Mononuclear cell (primary cell): ENCODE data around the gene PPM1L. TPM values are rescaled to one million over a fixed set of nuclear protein-coding genes. Genes with fewer than 3 reads are reported as not detected.

Experiments
- H3K27me3 ChIP-seq: 2 replicates; pipeline ENCODE4 v1.6.0; 2011; ENCODE audit warnings: low read length, control low read depth; ENCODE audit not compliant: insufficient read depth
- H3K4me1 ChIP-seq: 2 replicates; pipeline ENCODE4 v1.5.1; 2011; ENCODE audit warnings: mild to moderate bottlenecking, low read length, control low read depth; ENCODE audit not compliant: insufficient read depth
- H3K4me3 ChIP-seq: 2 replicates; pipeline ENCODE4 v1.5.1; 2011; ENCODE audit warnings: mild to moderate bottlenecking, low read length, moderate library complexity
- H3K9me3 ChIP-seq: 2 replicates; pipeline ENCODE4 v1.5.1; 2011; ENCODE audit warnings: low read depth, mild to moderate bottlenecking, control low read depth, low read length
- total RNA-seq: library from RNA; depleted of rRNA; stranded (reverse); fragments of >200 nt; gene quantifications from one replicate; pipeline ENCODE4 v1.2.3, GENCODE V29; 2012

Gene PPM1L
- total RNA-seq, 1 donor = 14.5 TPM

- Histone ChIP-seq H3K27me3 (peaks cover 9% of the 10 kb centered on the region), H3K4me1 (peaks cover 33% of the 10 kb centered on the region), H3K9me3 (no peaks in the 10 kb centered on the region), H3K4me3 (peak overlapping the region; percentile 52)
Measured at GRCh38 chr3:160753953-160754352, 2.1 kb upstream of the PPM1L start.

GRCh38 chr3:160754371-160754854 is 1.6 kb upstream of the PPM1L start:
- Histone ChIP-seq H3K27me3 (peaks cover 9% of the 10 kb centered on the region), H3K4me3 (peak overlapping the region; percentile 52), H3K9me3 (no peaks in the 10 kb centered on the region), H3K4me1 (peaks cover 33% of the 10 kb centered on the region)

DNA sequence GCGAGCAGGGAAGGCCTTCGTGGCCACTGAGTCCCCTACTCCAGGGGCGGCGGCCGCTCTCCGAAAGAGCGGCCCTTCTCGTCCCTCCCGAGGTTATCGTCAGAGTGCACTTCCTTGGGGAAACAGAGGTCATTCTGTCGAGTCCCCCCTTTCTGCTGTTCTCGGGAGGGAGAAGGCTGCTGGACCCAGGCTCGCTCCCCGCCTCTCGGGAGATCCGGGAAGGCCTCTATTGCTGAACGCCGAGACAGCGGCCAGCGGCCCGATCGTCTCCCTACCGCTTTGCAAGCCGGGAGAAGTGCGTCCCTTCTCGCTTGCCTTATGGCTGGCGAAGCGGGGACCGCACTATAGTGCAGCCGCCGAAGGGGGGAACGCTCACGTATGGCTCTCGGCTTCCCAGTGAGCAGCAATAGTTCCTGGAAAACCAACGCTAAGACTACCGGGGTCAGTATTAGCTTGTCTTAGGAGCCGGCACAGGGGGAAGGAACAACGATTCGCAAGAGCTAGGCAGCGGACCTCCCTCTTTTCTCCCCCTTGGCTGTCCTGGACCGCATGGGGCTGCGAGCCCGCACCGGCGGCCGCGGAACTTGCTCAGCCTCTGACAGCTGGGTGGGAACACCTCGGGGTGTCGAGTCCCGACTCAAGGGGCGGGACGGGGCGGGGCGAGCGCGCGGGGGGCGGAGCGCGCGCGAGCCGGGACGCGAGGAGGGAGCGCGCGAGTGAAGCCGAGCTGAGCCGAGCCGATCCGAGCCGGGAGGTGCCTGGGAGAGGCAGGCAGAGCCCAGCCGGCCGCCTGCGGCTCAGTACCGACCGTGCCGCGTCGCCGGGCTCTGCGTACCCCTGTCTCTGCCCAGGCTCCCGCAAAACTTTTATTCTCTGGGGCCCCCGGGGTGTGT is 930 bp upstream of the PPM1L start:
- H3K4me1 ChIP-seq = peaks cover 33% of the 10 kb centered on the region
- peak overlapping the region; percentile 52 for H3K4me3 ChIP-seq
- peaks cover 9% of the 10 kb centered on the region for H3K27me3 ChIP-seq
- no peaks in the 10 kb centered on the region for H3K9me3 ChIP-seq

DNA sequence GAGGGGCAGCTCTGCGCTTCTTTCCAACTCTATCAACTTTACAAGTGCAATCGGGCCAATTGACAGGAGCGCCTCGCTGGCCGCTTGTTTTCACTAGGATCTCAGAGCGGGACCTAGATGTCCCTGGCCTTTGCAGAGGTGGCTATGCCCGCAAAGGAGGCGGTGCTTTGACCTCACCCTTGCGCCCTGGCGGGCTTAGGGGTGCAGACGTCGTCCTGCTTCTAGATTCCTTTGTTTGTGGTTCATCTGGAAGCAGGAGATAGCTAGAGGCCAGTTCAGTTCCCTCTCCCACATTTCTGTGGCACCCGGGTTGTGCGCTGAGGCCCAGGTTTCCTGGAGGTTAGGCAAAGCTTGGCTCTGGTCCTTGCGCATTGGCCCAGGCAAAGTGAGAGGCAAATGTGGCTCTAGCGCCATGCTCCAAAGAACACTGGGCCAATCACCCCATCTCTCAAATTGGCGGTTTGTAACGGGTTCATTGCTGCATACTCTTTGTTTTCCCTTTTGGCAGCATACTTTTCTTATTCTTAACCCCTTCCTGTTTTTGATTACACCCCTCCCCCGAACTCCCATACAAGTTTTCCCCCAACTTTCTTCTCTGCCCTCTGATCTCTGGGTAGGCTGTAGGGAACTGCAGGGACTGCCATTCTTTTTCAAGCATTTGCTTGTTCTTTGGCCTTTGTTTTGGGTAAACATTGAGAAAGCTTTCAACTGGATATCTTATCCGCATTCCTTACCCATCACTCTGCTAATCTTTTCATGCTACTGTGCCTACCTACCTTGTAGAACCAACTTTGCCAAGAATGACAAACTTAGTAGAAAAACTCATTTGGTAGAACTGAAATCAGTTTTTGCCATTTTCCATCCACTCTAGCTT is 1.4 kb downstream of the PPM1L start:
- H3K4me3 ChIP-seq = peak overlapping the region; percentile 52
- H3K4me1 ChIP-seq = peaks cover 33% of the 10 kb centered on the region
- no peaks in the 10 kb centered on the region for H3K9me3 ChIP-seq
- H3K27me3 ChIP-seq = peaks cover 9% of the 10 kb centered on the region

GRCh38 chr3:160758929-160759577 is 3.0 kb downstream of the PPM1L start:
- H3K9me3 ChIP-seq = no peaks in the 10 kb centered on the region
- H3K4me3 ChIP-seq = no peak overlapping the region
- peaks cover 9% of the 10 kb centered on the region for H3K27me3 ChIP-seq
- H3K4me1 ChIP-seq = peaks cover 29% of the 10 kb centered on the region

DNA sequence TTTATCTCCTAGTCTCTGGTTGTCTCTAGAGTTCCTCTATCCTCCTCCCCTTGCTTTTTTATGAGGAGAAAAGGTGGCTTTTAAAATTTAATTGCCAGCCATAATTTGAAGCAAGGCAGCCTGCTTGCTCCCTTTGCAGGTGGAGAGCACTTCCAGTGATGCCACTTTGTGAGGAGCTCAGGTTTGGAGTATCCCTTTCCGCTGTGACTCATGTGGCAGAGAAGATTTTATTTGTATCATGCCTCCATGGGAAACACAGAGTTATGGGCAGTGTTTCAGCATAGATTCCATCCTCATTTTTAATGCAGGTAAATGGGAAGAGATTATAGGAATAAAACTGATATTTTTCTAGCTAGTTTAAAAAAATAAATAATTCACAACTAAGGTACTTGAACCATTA is 7.0 kb downstream of the PPM1L start:
- peaks cover under 1% of the 10 kb centered on the region for H3K4me1 ChIP-seq
- H3K27me3 ChIP-seq = peaks cover 3% of the 10 kb centered on the region
- no peaks in the 10 kb centered on the region for H3K9me3 ChIP-seq
- no peak overlapping the region for H3K4me3 ChIP-seq

- Histone ChIP-seq H3K4me1 (no peaks in the 10 kb centered on the region), H3K4me3 (no peak overlapping the region), H3K9me3 (no peaks in the 10 kb centered on the region), H3K27me3 (no peaks in the 10 kb centered on the region)
Measured at GRCh38 chr3:160765211-160765610, 9.2 kb downstream of the PPM1L start.

DNA sequence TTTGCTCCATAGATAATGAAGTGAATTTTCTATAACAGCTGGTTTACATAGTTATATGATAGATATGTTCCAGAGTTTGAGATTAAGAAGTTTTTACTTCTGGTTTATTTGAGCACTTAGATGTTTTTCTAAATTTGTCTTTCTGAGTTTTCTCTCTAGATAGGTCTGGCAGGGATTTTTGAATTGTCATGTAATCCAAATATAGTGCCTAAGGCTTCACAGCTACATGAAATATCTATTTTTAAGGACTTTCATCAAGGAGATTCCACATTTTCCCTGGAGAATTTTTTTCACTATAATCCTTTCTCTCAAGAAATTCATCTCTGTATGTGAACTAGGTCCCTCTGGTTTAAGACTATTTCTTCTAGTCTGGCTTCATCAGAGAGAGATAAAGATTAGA is 12.0 kb downstream of the PPM1L start:
- Histone ChIP-seq H3K4me1 (no peaks in the 10 kb centered on the region), H3K9me3 (no peaks in the 10 kb centered on the region), H3K27me3 (no peaks in the 10 kb centered on the region), H3K4me3 (no peak overlapping the region)

DNA sequence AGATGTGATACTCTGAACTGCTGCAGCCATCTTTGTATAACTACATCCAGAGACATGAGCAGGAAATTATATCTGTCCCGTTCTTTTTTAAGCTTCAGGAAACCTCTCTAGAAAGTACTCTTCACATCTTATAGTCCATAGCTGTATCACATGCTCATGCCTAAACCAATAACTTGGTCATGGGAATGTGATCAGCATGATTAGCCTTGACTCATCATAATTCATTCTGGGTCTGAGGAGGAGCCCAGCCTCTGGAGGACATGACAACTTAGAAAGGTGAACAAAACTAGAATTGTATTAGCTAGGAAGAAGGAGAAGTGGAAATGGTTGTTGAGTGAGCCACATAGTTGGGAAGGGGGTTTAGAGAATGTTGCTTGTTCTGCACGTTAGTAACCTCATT is 12.9 kb downstream of the PPM1L start:
- Histone ChIP-seq H3K27me3 (no peaks in the 10 kb centered on the region), H3K4me1 (peaks cover 4% of the 10 kb centered on the region), H3K4me3 (no peak overlapping the region), H3K9me3 (no peaks in the 10 kb centered on the region)

- H3K27me3 ChIP-seq = no peaks in the 10 kb centered on the region
- no peaks in the 10 kb centered on the region for H3K9me3 ChIP-seq
- H3K4me1 ChIP-seq = peaks cover 8% of the 10 kb centered on the region
- H3K4me3 ChIP-seq = no peak overlapping the region
Measured at GRCh38 chr3:160771811-160772459, 15.9 kb downstream of the PPM1L start.

DNA sequence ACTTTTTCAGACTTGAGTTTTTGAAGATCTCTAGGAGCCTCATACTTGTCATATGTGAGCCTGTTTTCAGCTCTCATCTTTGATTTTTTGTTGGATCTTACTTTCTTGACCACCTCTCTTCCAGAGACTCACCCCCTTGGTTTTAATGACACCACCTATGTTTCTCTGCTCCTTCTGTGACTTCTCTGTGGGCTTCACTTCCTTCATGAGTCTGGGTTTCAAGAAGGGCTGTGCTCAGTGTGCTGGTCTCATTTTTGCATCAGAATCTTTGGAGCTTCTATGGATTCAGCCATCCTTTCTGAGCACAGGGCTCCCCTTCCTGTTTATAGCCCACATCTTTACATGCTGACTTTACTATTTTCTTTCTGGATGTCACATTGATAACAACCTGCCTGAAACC is 17.7 kb downstream of the PPM1L start:
- Histone ChIP-seq H3K4me1 (peaks cover 8% of the 10 kb centered on the region), H3K4me3 (no peak overlapping the region), H3K9me3 (no peaks in the 10 kb centered on the region), H3K27me3 (no peaks in the 10 kb centered on the region)

GRCh38 chr3:160774172-160774571 is 18.1 kb downstream of the PPM1L start:
- no peaks in the 10 kb centered on the region for H3K9me3 ChIP-seq
- H3K4me1 ChIP-seq = peaks cover 8% of the 10 kb centered on the region
- no peaks in the 10 kb centered on the region for H3K27me3 ChIP-seq
- no peak overlapping the region for H3K4me3 ChIP-seq

GRCh38 chr3:160778480-160778879 is 22.4 kb downstream of the PPM1L start:
- H3K4me3 ChIP-seq = no peak overlapping the region
- H3K4me1 ChIP-seq = peaks cover 16% of the 10 kb centered on the region
- no peaks in the 10 kb centered on the region for H3K9me3 ChIP-seq
- H3K27me3 ChIP-seq = no peaks in the 10 kb centered on the region

DNA sequence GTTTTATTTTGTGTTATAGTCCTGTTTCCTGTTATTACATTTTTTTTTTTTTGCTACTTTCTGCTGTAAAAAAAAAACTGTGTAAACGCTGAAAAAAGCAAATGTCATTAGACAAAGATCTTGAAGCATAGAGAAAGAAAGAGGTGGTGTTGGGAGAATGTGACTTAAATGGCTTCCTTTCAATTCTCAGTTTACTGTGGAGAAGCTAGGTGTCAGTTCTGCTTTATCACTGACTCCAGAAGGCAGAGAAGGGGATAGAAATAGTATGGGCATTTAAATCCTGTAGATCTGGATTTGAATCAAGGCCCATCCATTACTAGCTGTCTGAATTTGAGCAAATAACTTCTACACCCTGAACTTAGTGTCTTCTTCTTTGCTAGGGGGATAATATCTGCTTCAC is 23.0 kb downstream of the PPM1L start:
- no peak overlapping the region for H3K4me3 ChIP-seq
- no peaks in the 10 kb centered on the region for H3K9me3 ChIP-seq
- H3K4me1 ChIP-seq = peaks cover 11% of the 10 kb centered on the region
- H3K27me3 ChIP-seq = no peaks in the 10 kb centered on the region
